CD4-positive, alpha-beta T cell treated with Interleukin-6 for 4 hours (primary cell): Measurements from ENCODE around the gene ZNF440.
"Not testable (repeated sequence)": the region's sequence is repeated elsewhere in the genome, so short reads cannot be mapped to it uniquely, and the experiment has no call there.

Experiments used
- DNase-seq: peaks from one replicate; pipeline ENCODE4 v3.0.0-alpha.2; 2020; ENCODE audit warnings: mixed read lengths

The ZNF440 gene

GRCh38 chr19:11814029-11814699 lies at the start of gene ZNF440:
ZNF440 (plus strand) TSS chr19:11814273; CDS start chr19:11814448, 175 bp downstream.
- DNase-seq, result peak; percentile 87

GRCh38 chr19:11766597-11767591 lies 47.2 kb upstream of the ZNF440 start, which contains the start of gene ZNF441:
ZNF441 (plus strand) TSS chr19:11767000; CDS start chr19:11767194, 194 bp downstream.
- DNase-seq, result peak; percentile 96

- DNase-seq, result peak; percentile 26
These were observed 46.4 kb upstream of the ZNF440 start for GRCh38 chr19:11767633-11768133.

- DNase-seq, result no peak
These were observed 44.1 kb upstream of the ZNF440 start for GRCh38 chr19:11769995-11770394.

- not testable (repeated sequence) for DNase-seq
These were observed 42.6 kb upstream of the ZNF440 start for GRCh38 chr19:11771520-11771919.

GRCh38 chr19:11776669-11777068 lies 37.4 kb upstream of the ZNF440 start:
- DNase-seq, result not testable (repeated sequence)

- DNase-seq, result no peak
These were observed 33.5 kb upstream of the ZNF440 start for GRCh38 chr19:11780431-11781020.

GRCh38 chr19:11781295-11782057 lies 32.6 kb upstream of the ZNF440 start:
- no peak for DNase-seq

- no peak for DNase-seq
These were observed 30.3 kb upstream of the ZNF440 start for GRCh38 chr19:11783767-11784166.

GRCh38 chr19:11784356-11784755 lies 29.7 kb upstream of the ZNF440 start:
- DNase-seq, result no peak

GRCh38 chr19:11787536-11787935 lies 26.5 kb upstream of the ZNF440 start:
- no peak for DNase-seq

- no peak for DNase-seq
These were observed 21.1 kb upstream of the ZNF440 start for GRCh38 chr19:11792942-11793341.

GRCh38 chr19:11797491-11797890 lies 16.6 kb upstream of the ZNF440 start:
- DNase-seq, result peak; percentile 86

- peak; percentile 91 for DNase-seq
These were observed 15.4 kb upstream of the ZNF440 start, which contains the start of gene ZNF491 for GRCh38 chr19:11798391-11799330. ZNF491 (plus strand) TSS chr19:11798523; CDS start chr19:11805954, 7,431 bp downstream.

GRCh38 chr19:11806354-11807098 lies 7.5 kb upstream of the ZNF440 start:
- no peak for DNase-seq

GRCh38 chr19:11807099-11807380 lies 7.0 kb upstream of the ZNF440 start:
- DNase-seq, result no peak

GRCh38 chr19:11813703-11814028 lies 407 bp upstream of the ZNF440 start:
- no peak for DNase-seq

GRCh38 chr19:11814700-11815035 lies 595 bp downstream of the ZNF440 start:
- DNase-seq, result no peak

GRCh38 chr19:11821474-11822109 lies 7.5 kb downstream of the ZNF440 start:
- DNase-seq, result no peak
